Measurements from ENCODE around the gene ABTB1.

ABTB1 gene

DNA sequence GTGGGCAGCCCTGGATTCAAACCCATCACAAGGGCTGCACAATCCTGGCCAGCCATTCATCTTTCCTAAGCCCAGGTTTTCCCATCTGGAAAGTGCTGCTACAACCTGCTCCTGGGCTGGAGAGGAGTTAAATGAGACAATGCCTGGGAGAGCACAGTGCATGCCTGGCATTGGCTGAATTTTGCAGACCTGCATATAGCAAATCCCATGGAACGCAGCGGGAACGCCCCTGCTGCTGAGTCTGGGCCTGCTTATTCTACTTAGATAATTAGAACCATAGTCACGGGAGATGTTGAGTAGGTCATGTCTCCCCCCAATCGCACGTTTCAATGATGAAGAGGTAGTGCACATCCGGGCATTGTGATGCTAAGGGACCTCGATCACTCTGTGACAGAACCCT, 46.6 kb downstream of the ABTB1 start:
- DNase-seq (ENCODE audit: low read depth in 2 of 2): no peak

DNA sequence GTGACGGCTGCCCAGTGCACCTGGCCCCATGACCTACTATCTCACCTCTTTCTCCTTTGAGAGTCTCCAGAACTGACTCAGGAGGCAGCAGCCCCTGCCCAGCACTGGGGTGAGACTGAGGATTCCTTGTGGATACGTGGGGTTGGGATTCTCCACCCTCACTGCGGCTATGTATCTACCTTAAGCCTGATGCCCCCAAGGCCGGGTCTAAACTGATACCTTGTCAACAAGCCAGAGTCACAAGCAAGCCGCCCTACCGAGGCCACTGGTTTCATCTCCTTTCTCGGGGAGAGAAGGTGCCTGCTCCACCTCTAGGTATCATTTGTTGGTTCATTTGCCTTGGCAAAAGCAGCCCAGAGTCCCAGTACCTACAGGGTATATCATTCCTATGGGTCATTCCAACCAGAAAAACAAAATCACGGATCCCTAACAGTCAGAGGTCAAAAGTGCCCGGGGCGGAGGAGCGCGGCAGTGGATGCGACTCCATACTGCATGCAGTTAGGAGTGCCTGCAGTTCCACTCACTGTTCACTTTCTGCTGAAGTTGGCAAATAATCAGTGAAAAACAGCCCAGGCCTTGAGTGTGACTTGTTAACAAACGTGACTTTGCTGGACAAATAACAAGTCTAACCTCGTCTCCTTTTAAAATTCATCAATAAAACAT, 47.5 kb downstream of the ABTB1 start:
- DNase-seq (ENCODE audit: low read depth in 2 of 2): no peak

DNA sequence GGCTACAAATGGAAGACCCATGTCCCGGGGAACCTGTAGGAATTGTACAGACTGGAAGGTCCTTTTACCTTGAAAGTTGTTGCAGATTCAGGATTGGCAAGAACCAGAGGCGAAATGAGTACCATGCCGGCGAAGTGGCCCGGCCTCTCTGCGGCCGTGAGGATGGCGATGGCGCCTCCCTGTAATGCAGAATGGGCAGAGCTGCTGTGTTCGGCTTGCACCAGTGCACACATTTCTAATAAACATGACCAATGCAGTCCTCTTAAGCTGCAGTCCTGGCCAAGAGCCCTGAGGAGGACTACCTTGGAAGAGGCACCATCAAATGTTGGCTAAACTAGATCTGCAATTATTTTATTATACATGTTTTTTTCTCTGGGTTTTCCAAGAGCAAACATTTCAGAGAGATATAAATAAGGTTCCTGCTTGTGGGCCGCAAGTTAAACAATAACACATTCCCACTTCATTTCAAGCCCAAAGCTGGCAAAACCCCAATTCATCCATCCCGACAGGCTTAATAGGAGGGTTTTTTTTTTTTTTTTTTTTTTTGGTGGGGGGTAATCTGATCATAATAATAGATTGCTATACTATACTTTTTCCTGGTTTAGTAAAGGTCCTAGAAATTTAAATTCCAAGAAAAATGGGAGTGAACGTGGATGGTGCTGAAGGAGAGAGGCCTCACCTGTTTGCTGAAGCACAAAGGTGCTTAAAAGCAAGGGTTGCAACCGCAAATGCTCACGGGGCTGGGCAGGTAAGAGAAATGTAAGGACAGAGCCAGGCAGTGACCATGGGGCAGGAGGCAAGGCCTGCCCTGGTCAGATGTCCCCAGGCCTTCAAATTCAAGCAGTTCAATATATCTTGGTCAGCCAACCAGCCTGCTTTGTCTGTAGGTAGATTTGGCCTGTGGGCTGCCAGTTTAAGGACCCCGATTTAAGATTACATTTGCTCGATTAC, 48.5 kb downstream of the ABTB1 start:
- no peak for DNase-seq (ENCODE audit: low read depth in 2 of 2)

DNA sequence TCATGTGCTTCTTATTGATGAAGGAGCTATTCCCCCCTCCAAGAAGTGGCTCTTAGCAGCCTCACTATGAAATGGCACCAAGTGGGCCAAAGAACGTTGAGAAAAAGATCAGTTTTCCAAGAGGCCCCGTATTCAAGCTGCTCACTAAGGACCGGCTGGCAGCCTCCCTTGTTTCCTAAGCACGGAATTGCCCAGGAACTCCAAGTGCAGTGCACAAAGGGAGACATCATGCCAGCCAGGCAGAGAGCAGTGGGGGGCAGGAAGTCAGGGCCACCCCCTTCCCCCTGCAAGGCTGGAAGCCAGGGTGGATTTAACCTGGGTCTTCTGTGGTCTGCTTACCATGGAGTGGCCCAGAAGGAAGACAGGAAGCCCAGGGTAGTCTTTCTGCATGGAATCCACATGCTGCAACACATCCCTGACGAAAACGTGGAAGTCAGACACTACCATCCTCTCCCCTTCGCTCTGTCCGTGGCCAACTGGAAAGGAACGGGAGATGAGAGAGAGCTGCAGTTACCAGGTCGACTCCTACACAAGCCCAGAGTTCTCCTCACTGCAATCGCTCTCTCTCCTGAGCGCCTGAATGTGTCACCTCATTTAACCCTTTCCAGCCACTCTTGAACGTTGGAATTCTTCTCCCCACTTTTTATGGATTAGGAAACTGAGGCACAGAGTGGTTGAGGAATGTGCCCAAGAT, 49.5 kb downstream of the ABTB1 start:
- DNase-seq (ENCODE audit: low read depth in 2 of 2): no peak

DNA sequence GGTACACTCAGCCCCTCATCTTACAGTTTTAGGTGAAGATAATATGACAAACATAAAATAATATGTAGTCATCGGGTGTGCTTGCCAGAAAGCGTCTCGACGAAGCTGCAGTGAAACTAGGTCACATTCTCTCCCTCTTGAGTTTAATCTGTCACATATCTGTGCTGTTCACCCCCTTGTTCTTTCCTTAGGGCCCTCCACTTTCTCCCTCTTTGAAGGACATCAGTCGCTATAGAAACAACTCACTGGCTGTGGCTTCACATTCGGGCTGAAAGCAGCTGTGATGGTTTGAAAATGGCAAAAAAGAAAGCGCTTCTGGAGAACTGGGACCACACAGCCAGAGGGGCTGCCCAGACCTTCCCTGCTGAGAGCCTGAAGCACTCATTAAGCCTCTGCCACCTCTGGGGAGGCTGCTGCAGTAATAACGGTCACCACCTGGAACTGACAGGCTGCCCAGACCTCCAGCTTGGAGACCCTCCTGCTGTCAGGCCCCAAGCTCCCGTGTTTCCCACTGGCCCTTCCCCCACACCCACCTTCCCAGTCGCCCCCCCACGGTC, 50.3 kb downstream of the ABTB1 start:
- no peak for DNase-seq (ENCODE audit: low read depth in 2 of 2)

DNA sequence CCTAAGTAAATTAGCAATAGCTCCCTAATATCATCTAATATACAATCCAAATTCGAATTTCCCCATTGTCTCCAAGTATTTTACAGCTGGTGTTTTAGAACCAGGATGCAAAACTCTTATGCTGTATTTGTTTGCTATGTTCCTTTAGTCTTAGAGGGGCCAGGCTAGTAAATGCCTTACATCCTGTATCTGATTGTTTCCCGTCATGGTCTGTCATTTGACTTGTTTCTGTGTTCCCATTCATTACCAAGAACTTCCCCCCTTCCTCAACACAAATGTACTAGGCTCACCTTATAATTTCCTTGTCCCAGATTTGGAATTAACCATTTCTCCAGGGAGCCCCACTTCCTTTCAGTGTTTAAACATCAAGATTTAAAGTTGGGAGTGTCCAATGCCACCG, 54.1 kb downstream of the ABTB1 start:
- DNase-seq (ENCODE audit: low read depth in 2 of 2): no peak

DNA sequence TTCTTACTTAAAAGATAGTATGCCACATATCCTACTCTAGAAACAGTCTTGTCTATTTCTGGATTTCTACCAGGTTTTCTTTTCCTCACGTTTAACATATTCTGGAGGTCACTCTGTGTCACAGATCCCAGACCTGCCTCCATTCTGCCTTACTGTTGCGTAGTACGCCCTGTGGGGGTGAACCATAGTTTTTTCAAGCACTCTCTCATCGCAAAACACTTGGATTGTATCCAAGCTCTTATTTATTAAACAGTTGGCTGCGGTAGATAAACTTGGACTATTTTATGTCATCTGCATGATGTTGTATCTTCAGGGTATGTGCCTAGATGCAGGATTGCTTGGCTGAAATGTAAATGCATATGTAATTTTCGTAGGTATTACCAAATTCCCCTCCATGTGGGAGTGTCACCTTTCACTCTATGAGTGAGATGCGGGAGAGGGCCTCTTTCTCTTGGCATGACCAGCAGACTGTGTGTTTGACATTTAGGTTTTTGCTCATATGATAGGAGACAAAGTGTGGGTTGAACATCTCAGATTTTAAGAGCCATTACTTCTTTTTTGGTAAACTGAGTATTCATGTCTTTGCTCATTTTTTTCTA, 55.8 kb downstream of the ABTB1 start:
- DNase-seq (ENCODE audit: low read depth in 2 of 2): no peak

DNA sequence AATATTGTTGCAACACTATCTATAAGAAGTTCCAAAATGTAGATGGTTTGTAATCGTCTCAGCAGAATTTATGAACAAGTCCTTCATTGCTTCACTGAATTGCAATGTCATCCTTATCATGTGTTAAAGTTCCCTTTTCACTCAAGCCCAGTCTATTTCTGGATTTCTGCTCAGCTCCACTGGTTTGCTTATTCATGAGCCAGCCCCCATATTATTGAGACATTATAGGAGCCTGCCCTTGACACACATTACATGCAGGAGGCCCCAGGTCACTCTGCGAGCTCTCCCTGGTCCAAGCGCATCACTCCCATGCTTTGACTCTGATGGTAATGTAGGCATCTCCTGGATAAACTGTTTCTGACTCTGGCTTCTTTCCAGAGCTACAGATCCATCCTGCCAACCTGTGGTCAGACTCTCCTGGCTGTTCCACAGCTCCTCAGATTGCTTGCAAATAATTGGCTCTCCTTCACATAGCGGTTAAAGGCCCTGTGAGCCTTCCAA, 56.9 kb downstream of the ABTB1 start:
- no peak for DNase-seq (ENCODE audit: low read depth in 2 of 2)

DNA sequence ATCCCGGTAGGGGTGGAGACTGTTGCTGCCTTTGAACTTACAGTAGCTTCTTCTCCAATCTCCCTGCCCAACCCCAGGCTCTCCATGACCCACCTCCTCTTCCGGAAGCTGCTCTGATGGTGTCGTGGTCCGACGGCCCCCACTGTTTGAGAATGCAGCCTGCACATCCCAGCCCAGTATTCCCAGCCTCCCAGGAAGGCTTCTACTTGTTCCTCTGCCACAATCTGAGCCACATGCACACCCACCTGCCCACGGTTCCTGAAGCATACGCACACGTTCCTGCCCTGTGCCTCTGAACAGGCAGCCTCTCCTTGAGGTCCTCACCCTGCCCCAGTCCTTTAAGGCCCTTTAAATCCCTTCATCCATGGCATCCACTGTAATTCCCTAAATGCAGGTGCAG, 57.4 kb downstream of the ABTB1 start:
- no peak for DNase-seq (ENCODE audit: low read depth in 2 of 2)
